ENCODE data around the gene AFG1L. TPM values are rescaled to one million over a fixed set of nuclear protein-coding genes. Genes with fewer than 3 reads are reported as not detected.

AFG1L gene
- total and polyA plus RNA-seq, 7 experiments from 2014 or later: 3.5 to 9.2 (median 6.5) TPM

GRCh38 chr6:108556250-108556649 lies 261.4 kb downstream of the AFG1L start:
- H3K27ac Mint-ChIP-seq: peak overlapping the region in 4 of 9 donors; percentile 19 to 90 (median 50)
- Histone ChIP-seq H3K4me3 (ENCODE audit: low read length) (no peak overlapping the region), H3K4me1 (ENCODE audit: control insufficient read depth in 2 of 2, insufficient read depth in 2 of 2, low read length in 2 of 2) (peaks cover 5 to 6% of the 10 kb centered on the region in 2 donors), H3K27ac (ENCODE audit: low read depth, low read length) (no peak overlapping the region), H3K27me3 (ENCODE audit: control insufficient read depth in 2 of 2, insufficient read depth in 2 of 2, low read length in 2 of 2) (no peaks in the 10 kb centered on the region), H3K36me3 (ENCODE audit: control insufficient read depth in 2 of 3, insufficient read depth in 3 of 3, low read length in 3 of 3) (peaks cover 0 to 11% (median 0%) of the 10 kb centered on the region in 3 experiments), H3K9me3 (ENCODE audit: control insufficient read depth in 2 of 3, low read length in 3 of 3) (no peaks in the 10 kb centered on the region)
- no peak for ATAC-seq
- peaks cover 0 to 8% (median 0%) of the 10 kb centered on the region in 7 donors for H3K4me1 Mint-ChIP-seq
- H3K4me3 Mint-ChIP-seq: peak overlapping the region in 8 of 10 donors; percentile 26 to 98 (median 88)
- DNase-seq: no peak
- ChIA-PET POLR2A (interaction anchor here (0.8 to 1.3 kb wide), 2 partner anchors 454 to 599 kb away, joined by 3 to 4 read pairs; no protein-coding TSS in a partner anchor), CTCF (interaction anchor here (0.8 to 2.3 kb wide), 4 partner anchors 12 to 517 kb away, joined by 4 to 8 read pairs (median 7); no protein-coding TSS in a partner anchor)
- H3K9me3 Mint-ChIP-seq: no peaks in the 10 kb centered on the region
- H3K36me3 Mint-ChIP-seq: no peaks in the 10 kb centered on the region
- intact Hi-C loops (cut with micrococcal nuclease): loop anchor here in 1 of 2 donors (5.0 kb wide), 5 partner anchors 226 to 1621 kb away; partner anchors contain the start of genes MICAL1 and WASF1
- peaks cover 0 to 53% (median 9%) of the 10 kb centered on the region in 5 donors for H3K27me3 Mint-ChIP-seq

GRCh38 chr6:108556866-108557493 lies 262.1 kb downstream of the AFG1L start:
- peak overlapping the region; percentile 38 to 99 (median 87) for H3K27ac Mint-ChIP-seq
- H3K27ac ChIP-seq (ENCODE audit: low read depth, low read length): peak overlapping the region; percentile 100
- peak overlapping the region; percentile 80 to 98 (median 94) for H3K4me3 Mint-ChIP-seq
- peaks cover 0 to 54% (median 9%) of the 10 kb centered on the region in 5 donors for H3K27me3 Mint-ChIP-seq
- peaks cover 7 to 11% of the 10 kb centered on the region in 2 donors for H3K4me1 ChIP-seq (ENCODE audit: control insufficient read depth in 2 of 2, insufficient read depth in 2 of 2, low read length in 2 of 2)
- DNase-seq (no peak), ATAC-seq (no peak)
- no peaks in the 10 kb centered on the region for H3K9me3 Mint-ChIP-seq
- no peaks in the 10 kb centered on the region for H3K9me3 ChIP-seq (ENCODE audit: control insufficient read depth in 2 of 3, low read length in 3 of 3)
- no peaks in the 10 kb centered on the region for H3K27me3 ChIP-seq (ENCODE audit: control insufficient read depth in 2 of 2, insufficient read depth in 2 of 2, low read length in 2 of 2)
- peaks cover 0 to 4% (median 0%) of the 10 kb centered on the region in 5 donors for H3K36me3 Mint-ChIP-seq
- H3K4me3 ChIP-seq (ENCODE audit: low read length): peak overlapping the region; percentile 80
- ChIA-PET CTCF (interaction anchor here (0.8 to 2.3 kb wide), 4 partner anchors 12 to 516 kb away, joined by 4 to 8 read pairs (median 7); no protein-coding TSS in a partner anchor), POLR2A (interaction anchor here (1.3 to 3.5 kb wide), 3 partner anchors 453 to 825 kb away, joined by 3 to 41 read pairs (median 10); partner anchors contain the start of genes CD164, CEP57L1 and SESN1)
- peaks cover 0 to 11% (median 0%) of the 10 kb centered on the region in 3 experiments for H3K36me3 ChIP-seq (ENCODE audit: control insufficient read depth in 2 of 3, insufficient read depth in 3 of 3, low read length in 3 of 3)
- H3K4me1 Mint-ChIP-seq: peaks cover under 1 to 13% (median 5%) of the 10 kb centered on the region in 7 donors
- intact Hi-C loops (cut with micrococcal nuclease): loop anchor here (1.0 to 5.0 kb wide), 7 partner anchors 15 to 1620 kb away; partner anchors contain the start of genes MICAL1 (in 1 of the 2) and WASF1 (in 1 of the 2)

- Mint-ChIP-seq H3K4me3 (peak overlapping the region; percentile 88 to 98 (median 97)), H3K27me3 (peaks cover 0 to 54% (median 9%) of the 10 kb centered on the region in 5 donors), H3K9me3 (no peaks in the 10 kb centered on the region), H3K36me3 (peaks cover 0 to 10% (median 5%) of the 10 kb centered on the region in 5 donors), H3K27ac (peak overlapping the region; percentile 87 to 99 (median 97)), H3K4me1 (peaks cover 8 to 20% (median 12%) of the 10 kb centered on the region in 7 donors)
- Histone ChIP-seq H3K27me3 (ENCODE audit: control insufficient read depth in 2 of 2, insufficient read depth in 2 of 2, low read length in 2 of 2) (no peaks in the 10 kb centered on the region), H3K9me3 (ENCODE audit: control insufficient read depth in 2 of 3, low read length in 3 of 3) (no peaks in the 10 kb centered on the region), H3K4me1 (ENCODE audit: control insufficient read depth in 2 of 2, insufficient read depth in 2 of 2, low read length in 2 of 2) (peaks cover 12 to 13% of the 10 kb centered on the region in 2 donors), H3K36me3 (ENCODE audit: control insufficient read depth in 2 of 3, insufficient read depth in 3 of 3, low read length in 3 of 3) (peaks cover 0 to 11% (median 0%) of the 10 kb centered on the region in 3 experiments), H3K4me3 (ENCODE audit: low read length) (peak overlapping the region; percentile 80), H3K27ac (ENCODE audit: low read depth, low read length) (peak overlapping the region; percentile 100)
- ATAC-seq: peak; percentile 64
- ChIA-PET POLR2A (interaction anchor here (0.6 to 3.5 kb wide), 17 partner anchors 9 to 1099 kb away, joined by 3 to 41 read pairs (median 5); partner anchors contain the start of genes ARMC2, CD164, CEP57L1 and PDSS2), CTCF (interaction anchor here (0.6 to 1.8 kb wide), 8 partner anchors 10 to 1482 kb away, joined by 3 to 8 read pairs (median 4); no protein-coding TSS in a partner anchor)
- intact Hi-C loops (cut with micrococcal nuclease): loop anchor here (1.0 to 5.0 kb wide), 21 partner anchors 15 to 1620 kb away; partner anchors contain the start of genes ARMC2 (in 2 of the 2), SNX3 (in 2 of the 2), ZBTB24 (in 2 of the 2) and AK9 (in 1 of the 2)
- DNase-seq: peak; percentile 71 to 86 (median 80)
Measured at GRCh38 chr6:108557494-108558371, 262.9 kb downstream of the AFG1L start.

- Histone ChIP-seq H3K4me3 (ENCODE audit: low read length) (peak overlapping the region; percentile 75), H3K4me1 (ENCODE audit: control insufficient read depth in 2 of 2, insufficient read depth in 2 of 2, low read length in 2 of 2) (peaks cover 12 to 13% of the 10 kb centered on the region in 2 donors), H3K27ac (ENCODE audit: low read depth, low read length) (peak overlapping the region; percentile 100), H3K27me3 (ENCODE audit: control insufficient read depth in 2 of 2, insufficient read depth in 2 of 2, low read length in 2 of 2) (no peaks in the 10 kb centered on the region), H3K9me3 (ENCODE audit: control insufficient read depth in 2 of 3, low read length in 3 of 3) (no peaks in the 10 kb centered on the region), H3K36me3 (ENCODE audit: control insufficient read depth in 2 of 3, insufficient read depth in 3 of 3, low read length in 3 of 3) (peaks cover 0 to 11% (median 0%) of the 10 kb centered on the region in 3 experiments)
- Mint-ChIP-seq H3K27me3 (peaks cover 0 to 55% (median 6%) of the 10 kb centered on the region in 5 donors), H3K27ac (peak overlapping the region; percentile 87 to 99 (median 97)), H3K4me3 (peak overlapping the region; percentile 88 to 98 (median 97)), H3K9me3 (no peaks in the 10 kb centered on the region), H3K36me3 (peaks cover 0 to 12% (median 6%) of the 10 kb centered on the region in 5 donors), H3K4me1 (peaks cover 16 to 28% (median 20%) of the 10 kb centered on the region in 7 donors)
- POLR2A ChIA-PET: interaction anchor here (0.6 to 3.5 kb wide), 21 partner anchors 8 to 1099 kb away, joined by 3 to 41 read pairs (median 5); partner anchors contain the start of genes ARMC2, CD164, CEP57L1 and PDSS2
- CTCF ChIA-PET: interaction anchor here (0.6 to 1.2 kb wide), 7 partner anchors 11 to 1481 kb away, joined by 3 to 5 read pairs (median 3); no protein-coding TSS in a partner anchor
- DNase-seq (peak; percentile 91 to 98 (median 97)), ATAC-seq (peak; percentile 75)
- intact Hi-C loops (cut with micrococcal nuclease): loop anchor here (1.0 to 5.0 kb wide), 23 partner anchors 72 to 1622 kb away; partner anchors contain the start of genes ARMC2 (in 2 of the 2), CD164 (in 2 of the 2), CEP57L1 (in 2 of the 2) and SNX3 (in 2 of the 2)
Measured at GRCh38 chr6:108558372-108559096, 263.7 kb downstream of the AFG1L start.

Data from naive thymus-derived CD4-positive, alpha-beta T cell (primary cell).